GM18951 (cell line): ENCODE measurements around the gene TUBA8.
A peak's percentile ranks its signal among the peaks of the same experiment; 100 is the strongest.
"Not testable (repeated sequence)": the region's sequence is repeated elsewhere in the genome, so short reads cannot be mapped to it uniquely, and the experiment has no call there.

Source experiments
- POLR2A ChIP-seq: IDR thresholded peaks from 4 replicates; pipeline ENCODE4 v1.6.1; 2011; ENCODE audit warnings: mild to moderate bottlenecking; ENCODE audit not compliant: insufficient read length, insufficient read depth; ENCODE audit errors: extremely low read depth
- in situ Hi-C: fragments of 300-500 bp; cut with MboI; formaldehyde crosslinking; loops from one replicate; pipeline ENCODE4 v1.12.0; 2022; ENCODE audit warnings: low sequenced_read_pairs, mixed read lengths, inconsistent platforms; ENCODE audit not compliant: unreplicated experiment

Gene TUBA8

DNA sequence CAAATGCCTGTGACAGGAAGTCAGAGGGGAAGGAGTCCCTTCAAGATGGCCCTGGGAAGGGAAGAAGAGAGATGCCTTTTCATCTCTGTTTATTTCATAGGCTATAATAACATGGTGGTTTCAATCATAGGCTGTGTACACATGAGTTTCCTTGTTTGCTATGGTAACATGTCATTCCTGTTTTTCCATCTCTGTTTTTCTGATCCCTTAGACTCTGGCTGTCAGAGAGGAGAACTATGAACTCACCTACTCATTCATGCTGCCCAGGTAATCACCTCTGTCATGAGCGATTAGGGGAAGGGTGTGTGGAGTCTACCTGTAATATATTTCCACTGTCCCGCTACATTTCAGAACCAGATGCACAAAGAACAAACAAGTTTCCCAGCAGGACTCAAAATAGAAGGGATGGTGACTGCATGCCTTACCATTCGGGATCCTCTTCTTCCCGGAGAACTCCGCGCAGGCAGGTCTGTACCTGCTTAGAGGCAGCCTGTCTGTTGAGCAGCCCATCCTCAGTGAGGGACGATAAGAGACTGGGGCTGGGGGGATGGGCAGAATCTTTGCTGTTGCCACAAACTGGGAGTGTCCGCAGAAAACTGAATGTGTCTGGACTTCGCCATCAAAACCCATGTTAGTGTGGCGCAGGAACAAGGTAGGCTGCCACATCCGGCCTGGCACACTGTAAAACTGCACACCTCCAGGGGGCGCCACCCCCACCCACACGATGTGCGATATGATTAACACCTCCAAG is 39.9 kb upstream of the TUBA8 start:
- in situ Hi-C loops, result no loop called here
- no peak for TF ChIP-seq POLR2A

DNA sequence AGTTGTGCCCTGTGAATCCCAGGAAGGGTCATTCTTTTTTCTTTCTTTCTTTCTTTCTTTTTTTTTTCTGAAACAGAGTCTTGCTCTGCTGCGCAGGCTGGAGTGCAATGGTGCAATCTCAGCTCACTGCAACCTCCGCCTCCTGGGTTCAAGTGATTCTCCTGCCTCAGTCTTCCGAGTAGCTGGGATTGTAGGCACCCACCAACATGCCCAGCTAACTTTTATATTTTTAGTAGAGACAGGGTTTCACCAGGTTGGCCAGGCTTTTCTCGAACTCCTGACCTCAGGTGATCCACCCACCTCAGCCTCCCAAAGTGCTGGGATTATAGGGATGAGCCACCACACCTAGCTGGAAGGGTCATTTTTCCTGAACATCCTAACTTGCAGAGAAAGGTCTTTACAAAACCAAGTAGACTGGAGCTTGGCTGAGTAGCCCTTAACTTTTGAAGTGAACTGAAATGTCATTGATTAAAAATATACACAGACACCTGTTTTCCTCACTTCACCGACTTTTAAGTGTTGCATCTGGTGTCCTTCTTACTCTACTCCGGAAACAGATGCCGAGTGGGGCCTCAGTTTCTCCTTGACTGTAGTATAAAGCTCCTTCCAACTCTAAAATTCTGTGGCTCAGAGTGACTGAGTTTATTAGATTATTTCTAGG is 39.2 kb upstream of the TUBA8 start:
- in situ Hi-C loops, result not testable (repeated sequence)

DNA sequence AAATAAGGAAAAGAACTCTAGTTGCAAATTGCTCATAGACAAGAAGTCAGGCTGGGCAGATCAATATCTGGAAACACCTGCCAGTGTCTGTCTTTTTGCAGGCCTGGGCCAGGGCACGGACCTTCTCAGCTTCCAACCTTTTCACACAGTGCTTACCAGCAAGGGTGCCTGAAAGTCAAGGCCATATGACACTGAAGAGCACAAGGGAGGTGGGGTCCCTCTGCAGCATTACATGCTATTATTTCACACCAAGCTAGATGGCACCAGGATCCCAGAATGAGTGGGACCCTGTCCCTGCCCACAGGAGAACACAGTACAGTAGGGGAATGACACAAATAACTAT is 38.7 kb upstream of the TUBA8 start:
- in situ Hi-C loops, result no loop called here
- TF ChIP-seq POLR2A, result no peak

DNA sequence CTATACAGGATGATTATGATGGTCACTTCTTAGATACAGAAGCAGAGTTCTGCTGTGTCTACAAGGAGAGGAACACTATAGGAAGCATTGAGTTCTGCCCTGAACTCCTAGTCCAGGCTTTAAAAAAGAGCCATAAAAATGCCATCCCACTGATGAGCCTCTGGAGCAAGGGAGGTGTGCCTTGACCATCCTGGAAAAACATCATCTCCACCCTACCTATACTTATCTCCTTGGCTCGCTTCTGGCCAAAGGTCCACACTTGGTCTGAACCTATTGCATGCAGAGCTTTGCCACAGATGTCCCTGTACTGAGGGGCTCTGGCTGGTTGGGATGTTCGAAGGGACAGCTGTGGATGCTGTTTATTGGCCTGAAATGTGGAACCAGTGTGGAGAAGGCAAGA is 37.1 kb upstream of the TUBA8 start:
- no peak for TF ChIP-seq POLR2A
- in situ Hi-C loops, result no loop called here

DNA sequence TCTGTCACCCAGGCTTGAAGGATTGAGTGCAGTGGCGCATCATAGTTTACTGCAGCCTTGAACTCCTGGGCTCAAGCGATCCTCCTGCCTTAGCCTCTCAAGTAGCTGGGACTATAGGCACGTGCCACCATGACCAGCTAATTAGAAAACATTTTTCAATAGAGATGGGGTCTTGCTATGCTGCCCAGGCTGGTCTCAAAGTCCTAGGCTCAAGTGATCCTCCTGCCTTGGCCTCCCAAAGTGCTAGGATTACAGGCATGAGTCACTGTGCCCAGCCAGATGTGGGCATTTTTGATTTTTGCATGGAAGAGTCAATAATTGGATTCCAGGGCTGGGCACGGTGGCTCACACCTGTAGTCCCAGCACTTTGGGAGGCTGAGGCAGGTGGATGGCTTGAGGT is 36.7 kb upstream of the TUBA8 start:
- in situ Hi-C loops, result not testable (repeated sequence)

DNA sequence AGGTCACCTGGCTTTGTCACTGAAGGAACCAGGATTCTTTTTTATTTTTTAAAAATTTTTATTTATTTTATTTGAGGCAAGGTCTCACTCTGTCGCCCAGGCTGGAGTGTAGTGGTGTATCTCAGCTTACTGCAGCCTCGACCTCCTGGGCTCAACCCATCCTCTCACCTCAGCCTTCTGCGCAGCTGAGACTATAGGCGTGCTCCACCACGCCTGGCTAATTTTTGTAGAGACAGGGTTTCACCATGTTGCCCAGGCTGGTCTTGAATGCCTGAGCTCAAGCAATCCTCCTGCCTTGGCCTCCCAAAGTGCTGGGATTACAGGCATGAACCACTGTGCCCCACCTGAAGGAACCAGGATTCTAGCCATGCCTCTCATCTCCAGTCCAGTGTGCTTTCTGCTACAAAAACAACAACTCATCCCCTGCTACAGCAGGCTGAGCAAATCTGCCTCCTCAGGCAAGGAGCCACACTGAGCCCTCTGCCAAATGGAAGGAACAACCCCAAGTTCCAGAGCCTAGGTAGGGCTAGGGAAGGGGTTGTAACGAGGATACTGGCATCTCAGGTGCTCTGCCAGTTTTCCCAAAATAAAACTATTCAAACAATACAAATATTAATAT is 35.4 kb upstream of the TUBA8 start:
- in situ Hi-C loops, result no loop called here
- TF ChIP-seq POLR2A, result no peak

DNA sequence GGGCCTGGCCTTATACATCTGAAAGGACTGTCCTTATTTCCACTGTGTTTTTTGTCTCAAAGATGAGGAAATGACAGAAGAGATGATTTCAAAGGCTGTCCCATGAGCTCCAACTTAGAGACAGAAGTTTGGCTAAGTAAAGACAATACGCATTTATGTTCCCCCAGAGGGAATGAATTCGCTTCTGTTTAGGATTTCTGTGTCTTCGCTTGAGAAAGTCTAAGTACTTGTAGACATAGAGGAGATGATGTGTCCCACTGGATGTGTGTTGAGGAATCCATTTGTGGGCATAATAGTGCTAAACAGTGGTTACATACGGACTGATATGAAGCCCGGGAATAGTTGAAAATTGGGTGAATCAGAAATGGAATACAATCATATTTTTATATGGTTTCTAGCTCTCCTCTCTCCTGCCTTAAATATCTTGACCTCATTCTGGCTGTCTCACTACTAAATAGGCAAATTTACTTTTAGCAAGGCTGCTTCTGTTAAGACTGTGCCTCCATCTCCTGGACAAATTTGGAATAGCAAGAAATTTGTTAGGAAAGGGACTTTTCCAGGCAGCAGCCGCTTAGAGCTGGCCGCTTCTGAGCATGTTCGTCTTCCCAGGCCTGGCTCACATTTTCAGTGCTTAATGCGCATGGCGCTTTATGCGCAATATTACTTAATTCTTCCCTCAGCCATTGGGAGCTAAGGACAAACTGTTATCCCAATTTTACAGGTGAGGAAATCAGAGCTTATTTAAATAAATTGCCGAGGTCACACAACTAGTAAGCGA is 34.7 kb upstream of the TUBA8 start:
- in situ Hi-C loops, result no loop called here
- TF ChIP-seq POLR2A, result no peak

DNA sequence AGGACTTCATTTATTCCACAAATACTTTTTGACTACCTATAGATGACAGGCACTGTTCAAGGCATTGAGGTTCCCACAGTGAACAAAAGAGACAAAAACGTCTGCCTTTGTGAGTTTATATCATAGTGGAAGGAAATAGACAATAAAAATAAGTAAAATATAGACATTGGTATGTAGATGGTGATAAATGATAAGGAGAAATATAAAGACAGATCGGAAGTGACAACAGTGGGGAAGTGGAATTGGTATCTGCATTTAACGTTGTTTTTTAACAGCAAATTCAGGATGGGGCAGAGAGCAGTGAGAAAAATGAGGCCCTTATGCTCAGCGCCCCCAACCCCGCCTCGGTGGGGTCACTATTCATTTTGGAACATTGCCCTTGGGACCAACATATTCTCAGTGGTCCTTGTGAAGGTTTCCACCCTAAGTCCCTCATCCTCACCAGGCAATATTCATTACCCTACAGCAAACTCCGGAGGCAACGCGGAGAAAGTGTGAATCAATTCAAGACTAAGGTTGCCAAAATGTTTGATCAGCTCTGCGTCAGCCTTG is 33.4 kb upstream of the TUBA8 start:
- in situ Hi-C loops, result no loop called here
- no peak for TF ChIP-seq POLR2A

DNA sequence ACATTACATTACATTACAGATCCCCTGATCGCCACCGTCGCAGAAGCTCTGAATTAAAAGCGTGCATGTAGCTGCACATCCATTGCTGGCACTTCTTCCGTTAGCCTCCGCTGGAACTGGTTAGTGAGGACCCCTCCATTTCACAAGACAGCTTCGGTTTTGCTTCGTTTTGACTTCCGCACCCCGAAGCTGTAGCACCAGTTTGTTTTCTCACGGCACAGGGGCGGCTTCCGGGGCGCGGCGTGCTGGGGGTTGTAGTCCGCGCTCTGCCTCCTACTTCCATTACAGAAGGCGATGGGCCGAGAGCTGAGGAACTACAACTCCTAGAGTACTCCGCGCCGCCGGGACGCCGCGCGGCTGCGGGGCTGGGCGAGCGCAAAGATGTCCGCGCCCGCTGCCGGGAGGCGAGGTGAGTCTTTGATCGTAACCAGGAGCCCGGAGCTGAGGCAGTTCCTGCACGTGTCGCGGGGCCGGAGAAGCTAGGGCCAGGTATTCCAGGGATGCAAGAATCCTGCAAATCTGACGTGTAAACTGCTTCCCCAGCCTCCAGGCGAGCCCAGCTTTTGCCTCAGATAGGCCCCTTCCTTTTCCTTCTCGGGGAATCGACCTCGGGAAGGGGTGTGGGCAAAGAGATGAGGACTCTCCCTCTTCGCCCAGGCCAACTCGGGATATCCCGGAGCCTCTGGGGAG is 32.8 kb upstream of the TUBA8 start, which contains the start of gene PEX26:
TSS of gene PEX26 (plus strand) at position 352 of the 690 bp plus-strand sequence. CDS start 387 bp downstream, outside the sequence.
- in situ Hi-C loops, result no loop called here
- TF ChIP-seq POLR2A, result peak; percentile 71

DNA sequence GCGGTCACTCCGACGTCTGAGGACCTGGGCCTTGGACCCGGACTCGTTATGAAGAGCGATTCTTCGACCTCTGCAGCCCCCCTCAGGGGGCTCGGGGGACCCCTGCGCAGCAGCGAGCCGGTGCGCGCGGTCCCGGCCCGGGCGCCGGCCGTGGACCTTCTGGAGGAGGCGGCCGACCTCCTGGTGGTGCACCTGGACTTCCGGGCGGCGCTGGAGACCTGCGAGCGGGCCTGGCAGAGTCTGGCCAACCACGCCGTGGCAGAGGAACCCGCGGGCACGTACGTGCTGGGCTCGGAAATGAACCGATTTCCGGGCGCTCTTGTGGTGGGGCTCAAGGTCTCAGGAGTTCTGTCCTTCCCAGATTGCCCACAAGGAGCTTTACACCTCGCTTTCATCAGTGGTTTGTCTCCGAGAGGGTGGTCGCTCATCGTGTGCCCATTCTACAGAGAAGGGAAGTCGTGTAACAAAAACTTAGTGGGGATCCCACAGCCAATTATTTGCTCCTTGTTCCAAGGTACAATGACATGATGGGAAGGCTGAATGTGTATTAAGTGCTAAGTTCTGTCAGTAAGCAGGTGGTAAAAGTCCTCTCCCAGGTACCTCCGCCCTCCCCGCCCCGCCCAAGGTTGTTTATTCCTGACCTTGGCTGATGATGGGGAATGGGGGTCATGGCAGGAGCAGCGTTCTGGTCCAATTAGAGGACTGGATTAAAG is 32.1 kb upstream of the TUBA8 start:
- in situ Hi-C loops, result no loop called here
- no peak for TF ChIP-seq POLR2A

DNA sequence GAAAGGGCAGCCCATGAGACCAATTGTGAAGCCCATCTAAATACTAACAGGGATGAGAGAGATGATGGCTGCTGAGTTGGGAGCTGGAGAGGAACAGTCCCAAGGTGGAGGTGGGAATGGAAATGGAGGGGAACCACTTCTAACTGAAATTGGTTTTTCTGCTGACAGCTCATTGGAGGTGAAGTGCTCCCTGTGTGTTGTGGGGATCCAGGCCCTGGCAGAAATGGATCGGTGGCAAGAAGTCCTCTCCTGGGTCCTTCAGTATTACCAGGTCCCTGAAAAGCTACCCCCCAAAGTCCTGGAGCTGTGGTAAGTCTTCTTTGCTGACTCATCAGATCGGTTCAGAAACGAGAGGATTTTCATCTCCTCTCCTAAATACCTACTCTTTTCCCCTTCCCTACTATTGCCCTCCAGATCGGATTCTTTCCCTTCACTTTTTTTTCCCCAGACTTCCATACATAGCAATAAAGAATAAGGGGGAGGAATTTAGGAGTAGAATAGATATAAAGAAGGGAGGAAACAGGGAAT is 30.8 kb upstream of the TUBA8 start:
- in situ Hi-C loops, result no loop called here
- no peak for TF ChIP-seq POLR2A

DNA sequence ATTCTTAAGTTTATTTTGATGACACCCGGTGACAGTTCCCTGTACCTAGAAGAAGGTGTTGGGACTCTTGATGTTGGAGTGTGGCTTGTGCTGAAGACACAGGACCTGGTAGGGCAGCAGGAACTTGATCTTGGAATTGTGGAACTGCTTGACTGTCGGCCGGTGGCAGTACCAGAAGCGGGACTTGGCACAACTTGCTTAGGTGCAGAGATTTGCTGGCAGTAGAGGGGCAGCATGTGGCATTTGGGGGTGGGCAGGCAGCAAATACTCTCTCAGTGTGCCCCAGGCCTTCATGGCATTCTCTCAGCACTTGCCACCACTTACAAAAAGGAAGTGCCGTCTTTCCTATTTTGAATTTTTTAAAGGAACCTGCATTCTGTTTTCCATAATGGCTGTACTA is 29.2 kb upstream of the TUBA8 start:
- in situ Hi-C loops, result no loop called here
- no peak for TF ChIP-seq POLR2A

DNA sequence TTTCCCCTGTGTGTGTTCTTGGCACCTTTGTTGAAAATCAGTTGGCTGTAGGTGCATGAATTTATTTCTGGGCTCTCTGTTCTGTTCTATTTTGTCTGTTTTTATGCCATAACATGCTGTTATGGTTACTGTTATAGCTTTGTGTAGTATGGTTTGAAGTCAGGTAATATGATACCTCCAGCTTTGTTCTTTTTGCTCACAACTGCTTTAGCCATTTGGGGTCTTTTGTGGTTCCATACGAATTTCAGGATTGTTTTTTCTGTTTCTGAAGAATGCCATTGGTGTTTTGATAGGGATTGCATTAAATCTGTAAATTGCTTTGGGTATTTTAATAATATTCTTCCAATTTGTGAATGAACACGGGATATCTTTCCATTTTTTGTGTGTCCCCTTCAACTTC is 28.1 kb upstream of the TUBA8 start:
- in situ Hi-C loops, result no loop called here
- no peak for TF ChIP-seq POLR2A
